SW480 (cell line): Measurements from ENCODE around the gene CXXC5.
A peak's percentile ranks its signal among the peaks of the same experiment; 100 is the strongest.

Experiments used
- DNase-seq: peaks from one replicate; pipeline ENCODE4 v3.0.0-alpha.2; 2016; ENCODE audit warnings: low spot score

The CXXC5 gene

DNA sequence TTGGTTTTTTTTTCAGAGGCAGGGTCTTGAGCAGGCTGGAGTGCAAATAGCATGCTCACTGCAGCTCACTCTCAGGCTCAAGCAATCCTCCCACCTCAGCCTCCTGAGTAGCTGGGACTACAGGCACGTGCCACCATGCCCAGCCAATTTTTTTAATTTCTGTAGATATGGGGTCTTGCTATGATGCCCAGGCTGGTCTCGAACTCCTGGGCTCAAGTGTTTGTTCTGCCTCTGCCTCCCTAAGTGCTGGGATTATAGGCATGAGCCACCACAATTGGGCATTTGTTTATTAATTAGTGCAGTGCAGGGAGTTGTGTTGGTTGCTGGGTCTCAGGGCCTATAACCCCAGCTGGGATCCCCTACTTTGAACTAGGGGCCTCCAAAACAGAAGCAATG lies 47.0 kb downstream of the CXXC5 start:
- no peak for DNase-seq

DNA sequence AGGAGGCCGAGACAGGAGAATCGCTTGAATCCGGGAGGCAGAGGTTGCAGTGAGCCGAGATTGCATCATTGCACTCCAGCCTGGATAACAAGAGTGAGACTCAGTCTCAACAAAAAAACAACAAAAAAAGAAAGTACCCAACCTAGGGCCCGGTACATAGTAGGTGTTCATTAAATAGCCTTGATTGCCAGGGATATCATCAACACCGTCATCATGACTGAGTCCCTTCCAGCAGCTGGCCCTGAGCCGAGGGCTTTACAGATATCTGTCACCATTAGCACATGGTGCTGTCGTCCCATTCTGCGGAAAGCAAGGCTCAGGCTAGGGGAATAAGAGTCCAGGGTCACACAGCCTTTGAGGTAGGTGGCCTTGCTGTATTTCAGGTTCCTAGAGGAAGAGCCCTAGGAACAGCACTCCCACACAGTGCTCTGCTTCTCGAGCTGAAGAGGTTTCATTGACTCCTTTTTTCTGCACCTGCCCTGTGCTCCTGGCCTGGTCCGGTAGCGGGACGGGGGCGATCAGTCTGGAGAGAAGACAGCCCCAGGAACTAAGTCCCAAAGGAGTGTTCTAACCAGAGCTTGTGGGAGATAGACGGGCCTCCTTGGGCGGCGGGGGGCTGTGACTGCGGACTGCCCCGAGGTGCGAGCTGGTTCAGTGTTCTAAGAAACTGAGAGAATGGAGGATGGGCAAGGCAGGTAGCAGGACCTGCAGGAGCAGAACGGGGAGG lies 48.2 kb downstream of the CXXC5 start:
- no peak for DNase-seq

- peak; percentile 97 for DNase-seq
Observed at GRCh38 chr5:139696894-139697658, 48.9 kb downstream of the CXXC5 start.

DNA sequence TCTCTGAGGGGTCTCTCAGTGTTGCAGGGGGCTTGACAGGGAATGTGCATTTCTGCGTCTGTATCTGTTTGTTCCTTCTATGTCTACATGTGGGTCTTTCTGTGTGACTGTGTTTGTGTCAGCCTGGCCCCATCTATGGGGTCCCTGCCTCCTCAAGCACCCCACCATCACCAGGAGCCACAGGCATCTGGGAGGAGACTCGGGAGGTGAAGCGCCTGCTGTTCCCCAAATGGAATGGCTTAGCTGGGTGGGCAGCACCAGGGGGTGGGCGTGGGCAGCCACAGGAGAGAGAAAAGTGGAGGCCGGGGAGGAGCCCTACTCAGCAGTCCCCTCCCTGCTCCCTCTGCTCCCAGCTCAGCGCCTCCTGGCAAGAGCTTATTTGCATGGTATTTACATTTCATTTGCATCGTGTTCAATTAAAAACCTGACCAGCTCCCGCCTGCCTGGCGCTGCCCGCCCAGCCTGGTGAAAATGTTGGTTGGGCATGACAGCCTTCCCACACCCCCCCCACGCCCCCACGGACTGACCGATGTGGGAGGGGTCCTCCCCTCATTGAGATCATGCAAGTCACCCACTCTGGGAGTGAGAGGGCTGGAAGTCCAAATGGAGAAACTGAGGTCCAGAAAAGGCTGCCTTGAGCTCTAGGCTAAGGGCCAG lies 50.5 kb downstream of the CXXC5 start:
- peak; percentile 88 for DNase-seq

GRCh38 chr5:139699351-139699750 lies 51.2 kb downstream of the CXXC5 start:
- DNase-seq = no peak

GRCh38 chr5:139700711-139701055 lies 52.5 kb downstream of the CXXC5 start:
- no peak for DNase-seq

GRCh38 chr5:139701056-139701741 lies 53.0 kb downstream of the CXXC5 start:
- peak; percentile 79 for DNase-seq

- no peak for DNase-seq
Observed at GRCh38 chr5:139702548-139702947, 54.4 kb downstream of the CXXC5 start.

GRCh38 chr5:139704748-139705147 lies 56.6 kb downstream of the CXXC5 start:
- no peak for DNase-seq

DNA sequence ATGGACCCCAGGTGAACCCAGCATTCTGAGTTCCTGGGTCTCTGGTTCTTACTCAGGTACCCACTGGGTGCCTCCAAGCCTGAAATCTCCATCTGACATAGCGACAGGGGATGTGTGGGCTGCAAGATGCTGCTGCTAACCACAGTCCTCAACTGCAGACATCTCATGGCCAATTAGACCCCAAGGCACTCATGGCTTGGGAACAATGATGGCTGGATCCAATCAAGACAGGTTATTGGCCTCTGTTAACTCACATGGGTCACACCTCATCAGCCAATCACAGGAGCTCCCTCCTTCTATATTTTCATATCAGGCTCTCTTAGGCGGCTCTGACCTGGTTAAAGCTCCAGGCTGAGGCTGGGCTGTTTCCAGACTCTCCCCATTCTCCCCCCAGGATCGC lies 57.0 kb downstream of the CXXC5 start:
- peak; percentile 14 for DNase-seq

DNA sequence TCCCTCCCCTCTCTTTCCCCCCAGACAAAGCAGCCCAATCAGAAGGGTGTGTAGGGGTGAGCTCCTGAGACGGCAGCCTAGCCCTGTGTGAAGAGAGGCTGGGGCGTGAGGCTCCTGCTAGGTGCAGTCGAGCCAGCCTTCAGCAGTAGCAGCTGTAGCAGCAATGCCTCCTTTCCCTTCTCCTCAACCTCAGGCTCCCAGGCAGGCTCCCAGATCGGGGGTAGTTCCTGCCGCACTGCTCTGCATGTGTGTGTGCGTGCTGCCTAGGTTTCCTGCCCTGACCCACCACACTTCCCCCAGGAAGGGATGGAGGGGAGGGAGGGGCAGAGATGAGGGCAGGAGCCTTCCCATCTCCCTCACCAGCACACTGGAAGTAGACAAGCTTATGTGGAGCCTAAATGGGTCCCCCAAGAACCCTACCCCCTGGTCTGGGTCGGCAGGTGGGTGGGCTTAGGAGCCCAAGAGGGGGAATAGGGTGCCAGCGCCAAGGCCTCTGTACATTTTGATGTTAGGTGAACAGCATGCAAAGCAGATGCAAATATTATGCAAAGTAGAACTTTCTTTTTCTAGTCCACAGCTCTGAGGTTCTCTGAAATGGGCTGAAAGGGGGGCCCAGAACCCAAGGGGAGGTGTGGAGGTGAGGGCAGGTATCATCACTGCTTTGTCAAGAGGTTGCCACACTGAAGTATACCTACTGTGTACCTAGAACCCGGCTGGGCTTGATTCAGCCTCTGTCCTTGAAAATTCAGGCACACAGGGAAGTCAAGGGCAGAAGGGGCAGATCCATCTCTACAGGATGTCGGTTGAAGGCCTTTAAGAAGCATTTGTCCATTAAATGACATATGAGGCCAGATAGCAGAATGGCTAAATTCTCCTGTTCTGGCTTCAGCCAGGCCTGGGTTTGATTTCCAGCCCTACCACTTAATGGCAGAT lies 57.8 kb downstream of the CXXC5 start:
- DNase-seq = peak; percentile 2

- DNase-seq = peak; percentile 78
Observed at GRCh38 chr5:139707445-139708003, 59.4 kb downstream of the CXXC5 start.

DNA sequence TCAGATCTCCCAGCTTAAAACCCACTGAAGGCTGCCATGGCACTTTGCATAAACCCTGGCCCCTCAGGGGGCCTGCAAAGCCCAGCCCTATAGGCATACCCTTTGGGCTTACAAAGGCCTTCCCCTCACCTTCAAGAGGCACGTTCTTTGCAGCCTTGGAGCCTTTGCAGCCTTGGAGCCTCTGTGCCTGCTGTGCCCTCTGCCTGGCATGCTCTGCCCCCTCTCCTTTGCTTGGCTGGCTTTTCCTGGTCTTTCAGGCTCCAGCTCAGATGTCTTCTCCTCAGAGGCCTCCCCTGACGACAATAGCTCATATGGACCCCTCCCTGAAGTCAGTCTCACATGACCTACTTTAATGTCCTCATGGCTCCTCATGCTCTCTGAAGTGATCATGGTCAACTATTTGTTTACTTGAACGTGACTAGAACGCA lies 60.3 kb downstream of the CXXC5 start:
- peak; percentile 30 for DNase-seq

- DNase-seq = peak; percentile 97
Observed at GRCh38 chr5:139708877-139709581, 60.9 kb downstream of the CXXC5 start.

DNA sequence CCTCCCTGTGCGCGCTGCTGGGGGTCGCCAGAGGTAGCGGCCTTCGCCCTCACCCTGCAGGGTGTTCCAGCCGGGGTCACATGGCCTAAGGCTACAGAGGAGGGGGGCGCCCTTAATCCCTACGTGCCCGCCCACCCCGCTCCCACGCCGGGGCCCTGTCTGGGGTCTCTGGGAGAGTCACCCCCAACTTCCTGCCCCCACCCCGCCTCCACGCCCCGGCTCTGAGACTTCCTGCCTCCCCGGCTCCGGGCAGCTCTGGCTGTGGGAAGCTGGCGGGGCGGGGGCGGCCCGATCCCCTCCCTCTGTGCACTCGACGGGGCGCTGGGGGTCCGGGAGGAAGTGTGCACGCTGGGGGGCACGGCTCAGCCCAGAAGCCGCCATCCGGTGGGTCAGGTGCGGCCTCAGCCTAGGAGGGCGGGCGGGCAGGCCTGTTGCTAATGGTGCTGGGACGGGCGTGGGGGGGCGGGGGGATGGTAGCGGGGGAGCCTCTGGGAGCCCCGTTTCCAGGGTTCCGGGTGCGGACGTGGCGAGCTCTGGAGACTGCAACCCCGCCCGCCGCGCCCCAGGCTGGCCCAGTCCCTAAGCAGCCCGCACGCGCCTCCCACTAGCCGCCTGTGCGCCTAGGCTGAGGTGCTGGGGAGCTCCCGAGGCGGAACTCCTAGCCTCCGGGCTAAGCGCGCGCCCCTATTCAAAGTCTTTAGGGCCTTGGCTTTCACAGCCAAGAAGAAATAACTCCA lies 61.6 kb downstream of the CXXC5 start:
- peak; percentile 77 for DNase-seq

DNA sequence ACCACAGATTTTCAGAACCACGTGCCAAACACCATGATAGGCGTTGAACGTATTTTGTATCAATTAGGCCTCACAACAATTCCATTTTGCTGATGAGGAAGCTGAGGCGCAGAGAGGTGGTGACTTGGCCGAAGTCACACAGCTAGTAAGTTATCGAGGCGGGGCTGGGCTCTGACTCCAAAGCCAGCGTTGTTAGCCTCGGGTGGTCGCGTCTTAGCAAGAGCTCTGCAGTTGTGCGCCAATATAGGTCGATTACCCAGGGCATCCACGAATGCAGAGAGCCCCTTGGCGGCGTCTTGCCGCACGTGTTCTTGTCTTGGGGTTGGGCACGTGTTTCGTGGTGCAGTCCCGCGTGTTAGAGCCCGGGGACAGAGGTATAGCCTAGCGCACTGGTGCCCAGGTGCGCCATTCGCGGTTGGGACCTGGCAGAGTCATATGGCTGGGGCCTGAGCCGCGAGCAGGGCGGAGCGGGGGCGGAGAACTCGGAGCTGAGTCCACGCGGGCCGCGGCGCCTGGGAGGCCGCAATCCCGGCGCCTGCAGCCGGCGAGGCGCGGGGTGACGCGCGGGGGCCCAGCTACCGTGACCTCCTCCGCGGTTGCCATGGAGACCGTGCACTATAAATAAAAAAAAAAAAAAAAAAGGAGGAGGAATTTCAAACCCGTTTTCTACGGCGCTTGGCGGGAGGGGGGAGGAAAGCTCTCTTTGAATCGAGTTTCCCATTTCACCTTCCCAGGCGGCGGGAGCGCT lies 62.3 kb downstream of the CXXC5 start:
- peak; percentile 88 for DNase-seq

GRCh38 chr5:139711067-139711905 lies 63.1 kb downstream of the CXXC5 start:
- DNase-seq = peak; percentile 85

- no peak for DNase-seq
Observed at GRCh38 chr5:139711906-139712224, 63.7 kb downstream of the CXXC5 start.
